CD4-positive, alpha-beta T cell treated with Interleukin-4 for 1 hour (primary cell): Measurements from ENCODE around the gene C1orf210.

Experiments
- DNase-seq, 2 donors: peaks; one replicate each; pipeline ENCODE4 v3.0.0-alpha.2; 2020 to 2022

Gene C1orf210

GRCh38 chr1:43246466-43247213, 38.7 kb downstream of the C1orf210 start:
- DNase-seq = no peak

GRCh38 chr1:43243299-43243698, 42.1 kb downstream of the C1orf210 start:
- DNase-seq = no peak

- no peak for DNase-seq
These were observed 44.0 kb downstream of the C1orf210 start for GRCh38 chr1:43241413-43241836.

- DNase-seq = no peak
These were observed 45.9 kb downstream of the C1orf210 start for GRCh38 chr1:43239484-43239883.

GRCh38 chr1:43238991-43239469, 46.4 kb downstream of the C1orf210 start:
- DNase-seq = no peak

- peak in 1 of 2 donors; percentile 27 for DNase-seq
These were observed 47.3 kb downstream of the C1orf210 start for GRCh38 chr1:43238085-43238484.

- DNase-seq = no peak
These were observed 48.3 kb downstream of the C1orf210 start for GRCh38 chr1:43237121-43237520.

- no peak for DNase-seq
These were observed 49.8 kb downstream of the C1orf210 start for GRCh38 chr1:43235451-43236121.

GRCh38 chr1:43235040-43235439, 50.3 kb downstream of the C1orf210 start:
- DNase-seq = no peak

- no peak for DNase-seq
These were observed 51.1 kb downstream of the C1orf210 start for GRCh38 chr1:43234267-43234666.

- no peak for DNase-seq
These were observed 51.8 kb downstream of the C1orf210 start for GRCh38 chr1:43233631-43234030.

- DNase-seq = no peak
These were observed 52.9 kb downstream of the C1orf210 start for GRCh38 chr1:43232482-43232881.

GRCh38 chr1:43232074-43232473, 53.3 kb downstream of the C1orf210 start:
- DNase-seq = no peak
